GM21526 (cell line): ENCODE data around the gene RSPRY1.

ENCODE experiments used
- ATAC-seq: cut with Tn5 transposase; IDR thresholded peaks from one replicate; pipeline ENCODE4 v1.9.1; 2021; ENCODE audit warnings: moderate library complexity; ENCODE audit not compliant: unreplicated experiment, low FRiP score

RSPRY1 gene

GRCh38 chr16:57185945-57186871 lies at the start of gene RSPRY1, which contains the start of gene PSME3IP1:
Gene RSPRY1, plus strand, starts transcription at chr16:57186329. Its CDS starts 18,330 bp downstream, at chr16:57204659.
Gene PSME3IP1, minus strand, starts transcription at chr16:57186039. Its CDS starts 12,185 bp downstream, at chr16:57173854.
- ATAC-seq: peak; percentile 84

DNA sequence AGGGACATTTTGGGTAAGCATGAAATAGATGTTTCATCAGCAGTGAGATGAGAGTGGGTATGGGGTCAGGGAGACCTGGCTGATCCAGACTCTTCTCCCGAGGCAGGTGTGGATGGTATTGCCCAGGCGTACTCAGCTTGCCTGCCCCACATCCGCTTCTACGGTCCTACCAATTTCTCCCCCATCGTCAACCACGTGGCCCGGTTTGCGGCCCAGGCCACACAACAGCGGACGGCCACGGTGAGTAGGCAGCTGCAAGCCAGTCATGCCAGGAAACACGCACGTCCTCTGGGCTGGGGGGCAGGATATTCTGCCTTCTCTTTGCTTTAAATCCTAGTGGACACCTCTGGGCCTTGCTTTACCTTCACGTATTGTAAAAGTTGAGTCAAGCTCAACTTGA lies 49.1 kb upstream of the RSPRY1 start:
- no peak for ATAC-seq

DNA sequence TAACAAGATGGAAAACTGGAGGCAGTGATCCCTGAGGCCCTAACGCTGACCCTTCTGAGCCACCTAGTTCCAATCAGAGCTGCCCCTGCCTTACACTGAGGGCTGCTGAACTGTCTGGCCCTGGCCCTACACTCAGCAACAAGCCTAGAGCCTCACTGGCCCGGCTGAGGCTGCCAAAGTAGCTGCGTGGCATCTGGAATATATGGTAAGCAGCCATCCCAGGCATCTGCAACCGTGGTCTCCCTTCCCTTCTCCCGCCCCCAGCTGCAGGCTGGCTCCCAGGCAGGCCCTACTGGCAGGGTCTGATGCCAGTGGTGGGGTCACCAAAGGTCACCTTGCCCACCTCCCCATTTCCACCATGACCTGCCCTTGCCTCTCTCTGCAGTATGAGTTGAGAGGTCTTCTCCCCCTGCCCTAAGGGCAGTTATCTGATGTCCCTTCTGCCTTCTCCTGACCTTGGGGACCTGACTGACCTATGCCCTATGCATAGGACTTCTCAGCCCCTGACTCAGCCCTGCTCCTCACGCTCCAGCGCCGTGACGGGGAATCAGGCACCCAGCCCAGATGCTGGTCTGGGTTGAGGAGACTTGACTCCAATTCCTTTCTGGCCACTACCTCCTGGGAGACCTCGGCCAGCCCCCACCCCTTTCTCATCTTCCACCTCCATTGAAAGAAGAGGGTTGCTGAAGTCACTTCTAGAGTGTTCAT lies 48.4 kb upstream of the RSPRY1 start:
- ATAC-seq: no peak

GRCh38 chr16:57138281-57138935 lies 47.7 kb upstream of the RSPRY1 start:
- ATAC-seq: no peak

- no peak for ATAC-seq
Measured at GRCh38 chr16:57140931-57141668, 45.0 kb upstream of the RSPRY1 start.

DNA sequence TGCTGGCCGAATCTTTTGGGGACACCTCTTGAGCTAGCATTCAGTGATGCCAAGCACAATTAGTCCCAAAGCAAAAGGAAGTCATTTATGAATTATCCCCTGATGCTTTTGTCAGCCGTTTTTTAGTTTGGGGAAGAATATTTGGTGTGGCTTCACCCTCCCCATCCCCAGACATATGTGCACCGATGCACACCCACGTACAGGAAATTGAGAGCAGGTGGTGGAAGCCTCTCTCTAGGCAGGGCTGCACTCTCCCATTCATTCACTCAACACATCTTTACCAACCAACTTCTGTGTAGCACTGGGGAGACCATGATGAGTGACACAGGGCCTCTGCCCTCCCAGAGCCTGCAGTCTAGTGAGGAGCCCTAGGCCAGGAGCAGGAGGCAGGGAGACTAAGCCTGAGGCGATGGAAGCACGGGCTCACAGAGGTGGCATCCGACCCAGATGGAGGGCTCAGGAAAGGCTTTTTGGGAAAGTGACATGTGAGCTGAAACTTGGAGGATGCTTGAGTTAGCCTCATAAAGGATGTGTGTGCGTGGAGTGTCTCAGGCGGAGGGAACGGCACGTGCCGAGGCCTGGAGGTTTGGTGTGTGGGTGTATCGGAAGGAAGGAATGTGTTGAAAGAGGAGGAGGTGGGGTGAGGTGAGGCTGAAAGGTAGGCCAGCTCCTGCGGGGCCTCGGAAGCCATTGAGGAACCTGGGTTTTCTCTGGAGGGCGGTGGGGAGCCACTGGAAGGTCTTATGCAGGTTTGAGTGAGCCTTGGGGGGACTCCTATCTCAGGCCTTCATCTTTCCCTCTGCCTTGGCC lies 44.1 kb upstream of the RSPRY1 start:
- ATAC-seq: no peak

- no peak for ATAC-seq
Measured at GRCh38 chr16:57143149-57143921, 42.8 kb upstream of the RSPRY1 start.

- no peak for ATAC-seq
Measured at GRCh38 chr16:57144027-57144426, 42.1 kb upstream of the RSPRY1 start.

DNA sequence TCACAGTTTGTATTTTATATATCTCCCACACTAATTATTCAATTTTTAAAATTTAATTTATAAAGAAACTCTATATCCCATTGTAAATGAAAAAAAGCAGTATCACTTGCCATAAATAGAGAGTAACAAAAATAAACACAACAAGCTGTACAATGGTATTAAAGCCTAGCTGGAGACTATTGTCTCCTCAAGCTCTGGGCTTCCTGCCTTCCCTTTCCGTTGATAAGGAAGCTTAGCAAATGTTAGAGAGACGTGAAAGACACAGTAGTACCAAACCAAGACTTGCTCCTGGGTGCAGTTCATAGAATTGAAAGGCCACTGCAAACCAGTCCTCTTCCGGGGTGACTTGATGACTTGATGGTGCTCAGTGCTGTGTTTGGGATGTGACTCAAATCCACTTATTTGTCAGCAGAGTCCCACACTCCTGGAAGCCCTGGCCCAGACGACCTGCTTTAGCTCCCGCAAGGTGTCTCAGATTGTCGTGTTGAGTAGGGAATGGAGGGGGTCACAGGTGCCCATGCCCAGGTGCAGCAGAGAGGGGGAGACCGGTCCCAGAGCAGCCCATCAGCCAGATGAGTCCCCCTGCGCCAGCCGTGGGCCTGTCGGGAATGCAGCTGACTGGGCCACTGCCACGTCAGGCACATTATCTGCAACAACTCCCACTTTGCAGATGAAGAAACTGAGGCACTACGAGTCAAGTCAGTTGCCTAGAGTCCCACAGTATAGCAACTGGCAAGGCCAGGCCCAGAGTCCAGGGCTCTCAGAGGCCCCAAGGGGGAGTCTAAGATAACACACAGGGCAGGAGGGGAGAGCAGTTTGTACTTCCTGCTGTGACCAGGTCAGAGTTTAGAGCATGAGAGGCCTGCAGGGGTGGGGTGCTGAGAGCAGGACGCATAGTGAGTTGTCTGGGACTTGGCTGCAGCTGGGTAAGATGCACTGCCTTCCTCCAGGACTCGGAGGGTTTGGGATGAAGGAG lies 40.8 kb upstream of the RSPRY1 start:
- no peak for ATAC-seq

- no peak for ATAC-seq
Measured at GRCh38 chr16:57146040-57146647, 40.0 kb upstream of the RSPRY1 start.

GRCh38 chr16:57146735-57147134 lies 39.4 kb upstream of the RSPRY1 start:
- ATAC-seq: no peak

DNA sequence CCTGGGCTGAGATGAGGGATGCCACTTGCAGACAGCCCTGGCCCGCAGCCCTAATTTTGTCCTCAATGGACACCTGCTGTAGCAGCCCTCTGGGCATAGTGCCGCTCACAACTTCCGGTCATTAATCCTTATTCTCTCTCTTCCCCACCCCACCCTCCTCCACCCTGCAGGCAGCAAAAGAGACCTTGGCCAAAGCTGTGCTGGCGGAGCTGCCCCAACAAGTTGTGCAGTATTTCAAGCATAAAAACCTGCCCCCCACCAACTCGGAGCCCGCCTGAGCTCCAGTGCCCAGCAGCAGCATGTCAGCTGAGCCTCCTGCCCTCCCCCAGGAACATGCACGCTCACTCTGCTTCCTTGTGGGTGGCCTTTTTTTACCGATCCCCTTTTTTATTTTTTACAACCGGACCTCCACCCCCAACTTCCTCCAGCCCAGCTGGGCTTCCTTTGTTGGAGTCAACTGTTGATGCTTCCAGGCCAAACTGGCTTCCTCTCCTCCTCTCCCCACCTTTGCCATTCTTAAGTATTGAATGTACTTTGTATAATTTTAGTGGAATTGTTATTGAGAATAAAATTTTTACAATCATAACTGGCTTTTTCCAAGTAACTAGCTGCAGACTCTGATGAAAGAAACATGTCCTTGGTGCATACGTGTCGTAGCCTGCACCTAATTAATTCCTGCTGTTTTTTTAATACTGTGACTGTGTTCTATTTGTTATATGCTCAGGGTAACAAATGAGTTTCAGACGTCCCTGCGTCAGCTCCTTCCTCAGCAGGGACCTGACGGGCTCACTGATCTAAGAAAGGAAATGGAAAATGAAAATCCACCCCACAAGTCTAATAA lies 38.5 kb upstream of the RSPRY1 start:
- no peak for ATAC-seq

DNA sequence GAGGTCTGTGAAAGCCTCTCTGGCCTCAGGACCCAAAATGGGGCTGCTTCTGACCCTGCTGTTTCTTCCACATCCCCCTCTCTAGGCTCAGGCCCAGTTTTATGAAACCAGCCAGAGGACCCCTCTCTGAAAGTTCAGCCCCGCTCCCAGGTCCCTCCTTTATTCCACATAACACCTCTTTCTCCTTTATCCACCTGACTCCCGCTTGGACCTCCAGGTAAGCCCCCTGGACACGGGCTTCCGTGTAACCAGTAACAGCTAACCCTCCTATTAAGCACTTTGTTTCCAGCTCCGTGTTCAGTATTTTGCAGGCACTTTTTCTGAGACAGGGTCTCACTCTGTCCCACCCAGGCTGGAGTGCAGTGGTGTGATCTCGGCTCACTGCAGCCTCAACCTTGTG lies 37.6 kb upstream of the RSPRY1 start:
- ATAC-seq: no peak

- ATAC-seq: no peak
Measured at GRCh38 chr16:57149391-57149790, 36.7 kb upstream of the RSPRY1 start.

GRCh38 chr16:57150682-57151330 lies 35.3 kb upstream of the RSPRY1 start:
- no peak for ATAC-seq

- ATAC-seq: no peak
Measured at GRCh38 chr16:57151369-57151768, 34.8 kb upstream of the RSPRY1 start.
